K562 (cell line): Measurements from ENCODE around the gene CLIC1. TPM values are rescaled to one million over a fixed set of nuclear protein-coding genes. Genes with fewer than 3 reads are reported as not detected.

Experiments
- BDP1 ChIP-seq: IDR thresholded peaks from 3 replicates; pipeline ENCODE4 v1.6.1; 2011; ENCODE audit not compliant: insufficient read length, insufficient read depth
- FOXK2 ChIP-seq, 2 experiments: fragments of 450-650 bp; IDR thresholded peaks in 1 of 2; conservative IDR thresholded peaks in 1 of 2; 2 replicates each; pipeline ENCODE4 v1.6.1; 2016; ENCODE audit warnings: low read depth in 2 of 2, mild to moderate bottlenecking in 1 of 2
- FOXP1 ChIP-seq: sonication (generic); formaldehyde crosslinking; IDR thresholded peaks from 2 replicates; pipeline ENCODE4 v1.8.0; 2022; ENCODE audit warnings: mild to moderate bottlenecking, missing genetic modification reagents
- GABPB1 ChIP-seq: sonication (generic); formaldehyde crosslinking; IDR thresholded peaks from 2 replicates; pipeline ENCODE4 v1.8.0; 2022; ENCODE audit warnings: mild to moderate bottlenecking, missing genetic modification reagents
- MAFG ChIP-seq: fragments of 450-650 bp; conservative IDR thresholded peaks from 2 replicates; pipeline ENCODE4 v1.6.1; 2016; ENCODE audit warnings: missing genetic modification characterization, missing compliant biosample characterization
- MCM2 ChIP-seq: fragments of 450-650 bp; IDR thresholded peaks from 2 replicates; pipeline ENCODE4 v1.6.1; 2017; ENCODE audit warnings: low read depth, mild to moderate bottlenecking
- POLR2G ChIP-seq: fragments of 200-400 bp; formaldehyde crosslinking; IDR thresholded peaks from 2 replicates; pipeline ENCODE4 v1.6.1; 2017; ENCODE audit warnings: low read depth, mild to moderate bottlenecking, antibody characterized with exemption, low read length, moderate library complexity
- ZNF24 ChIP-seq: fragments of 450-650 bp; IDR thresholded peaks from 2 replicates; pipeline ENCODE4 v1.6.1; 2016
- ZNF354B ChIP-seq: fragments of 250-450 bp; sonication (Bioruptor Pico); IDR thresholded peaks from 2 replicates; pipeline ENCODE4 v1.4.0; 2020
- polyA plus RNA-seq, 8 experiments: library from polyadenylated mRNA; depleted of rRNA in 4 of 8; stranded (reverse) in 5 of 8; unstranded in 3 of 8; fragments of >200 nt; fragmentation: Nextera tagmentation in 2 of 8; fragmentation: Illumina TruSeq in 1 of 8; extraction: Ambion mirVana in 2 of 8; extraction: Trizol in 1 of 8; gene quantifications; 2 replicates each; pipeline versions ENCODE4 v1.2.1 to v1.2.3, GENCODE V29; 2011 to 2014; ENCODE audit warnings: inconsistent platforms in 1 of 8, missing spikeins in 1 of 8
- total RNA-seq, 7 experiments: library from RNA; depleted of rRNA in 6 of 7; stranded (reverse); fragments of >200 nt in 6 of 7; fragmentation: Illumina TruSeq in 2 of 7; extraction: Trizol in 2 of 7; gene quantifications; 2 replicates each; pipeline versions ENCODE4 v1.2.1 to v1.2.3, GENCODE V29; 2011 to 2021; ENCODE audit warnings: low replicate concordance in 1 of 7
- TF ChIP-seq, protein P1 (sequence below), 2 experiments: fragments of 450-650 bp; IDR thresholded peaks; 2 replicates each; pipeline ENCODE4 v1.6.1; 2018; ENCODE audit warnings: mild to moderate bottlenecking in 2 of 2, low read depth in 1 of 2; ENCODE audit not compliant: partially characterized antibody in 2 of 2
- TF ChIP-seq, protein P2 (sequence below): fragments of 450-650 bp; formaldehyde crosslinking; IDR thresholded peaks from 2 replicates; pipeline ENCODE4 v1.4.0; 2020; ENCODE audit warnings: mild to moderate bottlenecking, moderate library complexity
- TF ChIP-seq, protein P3 (sequence below): sonication (generic); formaldehyde crosslinking; IDR thresholded peaks from 2 replicates; pipeline ENCODE4 v1.8.0; 2022; ENCODE audit warnings: mild to moderate bottlenecking, missing genetic modification reagents
- TF ChIP-seq, protein P4 (sequence below), 2 experiments: fragments of 450-650 bp; IDR thresholded peaks; 2 replicates each; pipeline ENCODE4 v1.6.1; 2016
- TF ChIP-seq, protein P5 (sequence below): fragments of 250-450 bp; sonication (Bioruptor Pico); IDR thresholded peaks from 2 replicates; pipeline ENCODE4 v1.8.0; 2022; ENCODE audit warnings: inconsistent platforms, mild to moderate bottlenecking, moderate library complexity, borderline replicate concordance
- TF ChIP-seq, protein P6 (sequence below): fragments of 200-800 bp; sonication (Bioruptor generic); IDR thresholded peaks from 2 replicates; pipeline ENCODE4 v1.6.1; 2017; ENCODE audit warnings: missing genetic modification characterization, missing compliant biosample characterization

CLIC1 gene
- total and polyA plus RNA-seq, 9 of the 15 experiments (the other 6 are each of a cell fraction or from before 2014, with no cell fraction given) = 1,267 to 2,419 (median 1,808) TPM

- TF ChIP-seq, protein P1, sequence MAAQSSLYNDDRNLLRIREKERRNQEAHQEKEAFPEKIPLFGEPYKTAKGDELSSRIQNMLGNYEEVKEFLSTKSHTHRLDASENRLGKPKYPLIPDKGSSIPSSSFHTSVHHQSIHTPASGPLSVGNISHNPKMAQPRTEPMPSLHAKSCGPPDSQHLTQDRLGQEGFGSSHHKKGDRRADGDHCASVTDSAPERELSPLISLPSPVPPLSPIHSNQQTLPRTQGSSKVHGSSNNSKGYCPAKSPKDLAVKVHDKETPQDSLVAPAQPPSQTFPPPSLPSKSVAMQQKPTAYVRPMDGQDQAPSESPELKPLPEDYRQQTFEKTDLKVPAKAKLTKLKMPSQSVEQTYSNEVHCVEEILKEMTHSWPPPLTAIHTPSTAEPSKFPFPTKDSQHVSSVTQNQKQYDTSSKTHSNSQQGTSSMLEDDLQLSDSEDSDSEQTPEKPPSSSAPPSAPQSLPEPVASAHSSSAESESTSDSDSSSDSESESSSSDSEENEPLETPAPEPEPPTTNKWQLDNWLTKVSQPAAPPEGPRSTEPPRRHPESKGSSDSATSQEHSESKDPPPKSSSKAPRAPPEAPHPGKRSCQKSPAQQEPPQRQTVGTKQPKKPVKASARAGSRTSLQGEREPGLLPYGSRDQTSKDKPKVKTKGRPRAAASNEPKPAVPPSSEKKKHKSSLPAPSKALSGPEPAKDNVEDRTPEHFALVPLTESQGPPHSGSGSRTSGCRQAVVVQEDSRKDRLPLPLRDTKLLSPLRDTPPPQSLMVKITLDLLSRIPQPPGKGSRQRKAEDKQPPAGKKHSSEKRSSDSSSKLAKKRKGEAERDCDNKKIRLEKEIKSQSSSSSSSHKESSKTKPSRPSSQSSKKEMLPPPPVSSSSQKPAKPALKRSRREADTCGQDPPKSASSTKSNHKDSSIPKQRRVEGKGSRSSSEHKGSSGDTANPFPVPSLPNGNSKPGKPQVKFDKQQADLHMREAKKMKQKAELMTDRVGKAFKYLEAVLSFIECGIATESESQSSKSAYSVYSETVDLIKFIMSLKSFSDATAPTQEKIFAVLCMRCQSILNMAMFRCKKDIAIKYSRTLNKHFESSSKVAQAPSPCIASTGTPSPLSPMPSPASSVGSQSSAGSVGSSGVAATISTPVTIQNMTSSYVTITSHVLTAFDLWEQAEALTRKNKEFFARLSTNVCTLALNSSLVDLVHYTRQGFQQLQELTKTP (IDR thresholded peaks at IDR 0.05; ENCODE audit: low read depth in 1 of 2, partially characterized antibody in 2 of 2) = no peak
- TF ChIP-seq BDP1 = no peak
- TF ChIP-seq, protein P2, sequence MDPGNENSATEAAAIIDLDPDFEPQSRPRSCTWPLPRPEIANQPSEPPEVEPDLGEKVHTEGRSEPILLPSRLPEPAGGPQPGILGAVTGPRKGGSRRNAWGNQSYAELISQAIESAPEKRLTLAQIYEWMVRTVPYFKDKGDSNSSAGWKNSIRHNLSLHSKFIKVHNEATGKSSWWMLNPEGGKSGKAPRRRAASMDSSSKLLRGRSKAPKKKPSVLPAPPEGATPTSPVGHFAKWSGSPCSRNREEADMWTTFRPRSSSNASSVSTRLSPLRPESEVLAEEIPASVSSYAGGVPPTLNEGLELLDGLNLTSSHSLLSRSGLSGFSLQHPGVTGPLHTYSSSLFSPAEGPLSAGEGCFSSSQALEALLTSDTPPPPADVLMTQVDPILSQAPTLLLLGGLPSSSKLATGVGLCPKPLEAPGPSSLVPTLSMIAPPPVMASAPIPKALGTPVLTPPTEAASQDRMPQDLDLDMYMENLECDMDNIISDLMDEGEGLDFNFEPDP = no peak
- TF ChIP-seq, protein P3, sequence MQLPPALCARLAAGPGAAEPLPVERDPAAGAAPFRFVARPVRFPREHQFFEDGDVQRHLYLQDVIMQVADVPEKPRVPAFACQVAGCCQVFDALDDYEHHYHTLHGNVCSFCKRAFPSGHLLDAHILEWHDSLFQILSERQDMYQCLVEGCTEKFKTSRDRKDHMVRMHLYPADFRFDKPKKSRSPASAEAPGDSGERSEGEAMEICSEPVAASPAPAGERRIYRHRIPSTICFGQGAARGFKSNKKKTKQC (CRISPR knock-in tag) = no peak
- TF ChIP-seq, protein P4, sequence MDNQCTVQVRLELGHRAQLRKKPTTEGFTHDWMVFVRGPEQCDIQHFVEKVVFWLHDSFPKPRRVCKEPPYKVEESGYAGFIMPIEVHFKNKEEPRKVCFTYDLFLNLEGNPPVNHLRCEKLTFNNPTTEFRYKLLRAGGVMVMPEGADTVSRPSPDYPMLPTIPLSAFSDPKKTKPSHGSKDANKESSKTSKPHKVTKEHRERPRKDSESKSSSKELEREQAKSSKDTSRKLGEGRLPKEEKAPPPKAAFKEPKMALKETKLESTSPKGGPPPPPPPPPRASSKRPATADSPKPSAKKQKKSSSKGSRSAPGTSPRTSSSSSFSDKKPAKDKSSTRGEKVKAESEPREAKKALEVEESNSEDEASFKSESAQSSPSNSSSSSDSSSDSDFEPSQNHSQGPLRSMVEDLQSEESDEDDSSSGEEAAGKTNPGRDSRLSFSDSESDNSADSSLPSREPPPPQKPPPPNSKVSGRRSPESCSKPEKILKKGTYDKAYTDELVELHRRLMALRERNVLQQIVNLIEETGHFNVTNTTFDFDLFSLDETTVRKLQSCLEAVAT (IDR thresholded peaks at IDR 0.05) = no peak; a peak in 1 of 4 replicates
- no peak for TF ChIP-seq ZNF24
- TF ChIP-seq POLR2G = no peak
- TF ChIP-seq, protein P5, sequence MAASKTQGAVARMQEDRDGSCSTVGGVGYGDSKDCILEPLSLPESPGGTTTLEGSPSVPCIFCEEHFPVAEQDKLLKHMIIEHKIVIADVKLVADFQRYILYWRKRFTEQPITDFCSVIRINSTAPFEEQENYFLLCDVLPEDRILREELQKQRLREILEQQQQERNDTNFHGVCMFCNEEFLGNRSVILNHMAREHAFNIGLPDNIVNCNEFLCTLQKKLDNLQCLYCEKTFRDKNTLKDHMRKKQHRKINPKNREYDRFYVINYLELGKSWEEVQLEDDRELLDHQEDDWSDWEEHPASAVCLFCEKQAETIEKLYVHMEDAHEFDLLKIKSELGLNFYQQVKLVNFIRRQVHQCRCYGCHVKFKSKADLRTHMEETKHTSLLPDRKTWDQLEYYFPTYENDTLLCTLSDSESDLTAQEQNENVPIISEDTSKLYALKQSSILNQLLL (CRISPR knock-in tag) = no peak
- peak; percentile 4; the same call in 1 of the 2 replicates for TF ChIP-seq GABPB1 (CRISPR knock-in tag)
- no peak for TF ChIP-seq FOXP1 (CRISPR knock-in tag)
- no peak for TF ChIP-seq MAFG (tag)
- TF ChIP-seq, protein P6, sequence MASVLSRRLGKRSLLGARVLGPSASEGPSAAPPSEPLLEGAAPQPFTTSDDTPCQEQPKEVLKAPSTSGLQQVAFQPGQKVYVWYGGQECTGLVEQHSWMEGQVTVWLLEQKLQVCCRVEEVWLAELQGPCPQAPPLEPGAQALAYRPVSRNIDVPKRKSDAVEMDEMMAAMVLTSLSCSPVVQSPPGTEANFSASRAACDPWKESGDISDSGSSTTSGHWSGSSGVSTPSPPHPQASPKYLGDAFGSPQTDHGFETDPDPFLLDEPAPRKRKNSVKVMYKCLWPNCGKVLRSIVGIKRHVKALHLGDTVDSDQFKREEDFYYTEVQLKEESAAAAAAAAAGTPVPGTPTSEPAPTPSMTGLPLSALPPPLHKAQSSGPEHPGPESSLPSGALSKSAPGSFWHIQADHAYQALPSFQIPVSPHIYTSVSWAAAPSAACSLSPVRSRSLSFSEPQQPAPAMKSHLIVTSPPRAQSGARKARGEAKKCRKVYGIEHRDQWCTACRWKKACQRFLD = no peak
- TF ChIP-seq ZNF354B (CRISPR knock-in tag) = peak; percentile 67; the same call in 1 of the 2 replicates
- no peak for TF ChIP-seq MCM2
- peak; percentile 21 to 55; a peak in 3 of 4 replicates for TF ChIP-seq FOXK2 (conservative IDR thresholded peaks at IDR 0.05 in 1 of 2, IDR thresholded peaks at IDR 0.05 in 1 of 2; ENCODE audit: low read depth in 2 of 2)
Observed at GRCh38 chr6:31725502-31726350, 10.6 kb downstream of the CLIC1 start (continued).
